ELR (cell line): ENCODE measurements around the gene NTN1.

Experiments used
- DNase-seq: peaks from one replicate; pipeline ENCODE4 v3.0.0-alpha.2; 2015; ENCODE audit warnings: low read depth

Gene NTN1

GRCh38 chr17:9218064-9218635, 196.8 kb downstream of the NTN1 start:
- no peak for DNase-seq

- no peak for DNase-seq
These were observed 197.6 kb downstream of the NTN1 start for GRCh38 chr17:9218911-9219310.

GRCh38 chr17:9219631-9220397, 198.5 kb downstream of the NTN1 start:
- no peak for DNase-seq

DNA sequence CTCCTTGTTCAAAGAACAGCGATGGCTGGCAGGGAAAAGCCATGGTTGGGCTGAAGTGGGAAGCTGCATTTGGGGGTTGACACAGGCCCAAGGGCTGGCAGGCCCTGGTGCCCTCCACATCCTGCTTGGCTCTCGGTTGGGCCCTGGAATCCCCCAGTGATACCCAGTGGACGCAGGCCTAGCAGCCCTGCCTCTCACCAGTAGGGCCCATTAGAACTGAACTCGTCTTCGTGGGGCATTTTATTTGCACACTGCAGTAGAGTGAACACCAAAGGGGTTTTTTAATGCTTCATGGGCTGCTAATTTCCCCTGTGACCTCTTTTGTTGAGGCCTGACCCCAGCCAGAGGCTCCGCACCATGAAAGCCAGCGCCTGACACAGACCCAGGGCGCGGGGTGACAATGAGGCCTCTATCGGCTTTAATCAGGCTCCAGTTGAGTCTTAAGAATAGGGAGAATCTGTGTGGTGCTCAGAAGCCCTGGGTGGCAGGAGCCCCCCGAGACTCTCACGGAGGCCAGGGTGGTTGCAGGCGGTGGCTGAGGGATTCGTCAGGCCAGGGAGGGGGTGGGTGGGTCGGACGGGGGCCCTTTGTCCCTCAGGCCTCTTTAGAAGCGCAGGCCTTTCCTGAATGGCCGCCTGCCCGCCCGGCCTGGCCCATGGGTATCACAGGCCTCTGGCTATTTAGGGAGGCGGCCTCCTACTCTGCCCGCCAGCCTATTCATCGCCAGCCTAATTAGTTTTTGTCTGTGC, 199.3 kb downstream of the NTN1 start:
- DNase-seq: no peak

- no peak for DNase-seq
These were observed 200.0 kb downstream of the NTN1 start for GRCh38 chr17:9221147-9221921.

GRCh38 chr17:9221922-9222180, 200.5 kb downstream of the NTN1 start:
- no peak for DNase-seq

- no peak for DNase-seq
These were observed 202.2 kb downstream of the NTN1 start for GRCh38 chr17:9223531-9223930.

DNA sequence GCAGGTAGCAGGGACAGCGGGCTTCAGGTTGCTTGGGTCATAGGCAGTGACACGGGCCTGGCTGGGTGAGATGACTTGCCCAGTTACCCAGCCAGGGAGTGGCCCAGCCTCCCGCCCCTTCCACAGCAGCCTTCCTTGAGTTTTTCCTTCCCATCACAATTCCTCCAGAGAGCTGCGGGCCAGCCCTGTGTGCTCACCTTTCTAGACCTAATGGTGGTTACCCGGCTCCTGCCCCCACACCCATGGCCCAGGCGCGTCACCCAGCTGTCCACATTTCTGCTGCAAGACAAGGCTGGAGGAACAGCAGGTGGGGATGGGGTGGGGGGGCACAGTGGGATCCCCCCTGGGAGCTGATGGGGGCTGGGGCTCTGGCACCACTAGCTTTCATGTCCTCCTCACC, 203.2 kb downstream of the NTN1 start:
- no peak for DNase-seq

DNA sequence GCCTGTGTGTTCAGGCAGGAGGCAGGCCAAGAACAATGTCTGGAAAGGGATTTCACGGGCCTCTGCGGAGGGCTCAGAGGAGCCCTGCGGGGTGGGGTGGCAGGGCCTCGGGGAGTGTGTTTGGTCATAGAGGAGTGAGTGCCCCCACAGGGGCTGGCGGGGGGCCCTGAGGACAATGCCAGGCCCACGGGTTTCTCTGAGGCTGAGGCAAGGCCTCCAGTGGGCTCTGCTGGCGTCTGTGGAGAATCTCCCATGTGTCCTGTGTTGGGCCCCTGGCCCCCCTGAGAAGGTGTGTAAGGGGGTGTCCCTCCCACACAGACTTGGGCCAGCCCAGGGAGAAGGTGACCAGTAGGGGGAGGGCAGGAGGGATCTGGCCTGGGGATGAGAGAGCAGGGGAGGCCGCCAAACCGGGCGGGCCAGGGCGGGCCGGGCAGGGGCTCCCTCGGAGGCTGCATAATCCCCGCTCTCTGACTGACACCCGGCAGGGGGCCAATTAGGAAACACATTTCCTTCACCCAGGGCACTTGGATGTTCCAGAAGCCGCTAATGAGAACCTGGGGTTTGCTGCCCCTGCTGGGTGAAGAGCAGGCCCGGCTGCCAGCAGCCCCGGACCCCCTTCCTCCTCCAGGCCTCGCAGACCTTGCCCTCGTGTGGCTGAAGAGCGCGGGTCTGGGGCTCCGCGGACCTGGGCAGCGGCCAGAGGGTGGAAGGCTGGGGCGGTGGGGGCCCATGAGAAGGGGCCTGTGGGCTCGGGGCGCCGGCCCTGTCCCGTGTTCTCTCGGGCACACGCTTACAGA, 204.2 kb downstream of the NTN1 start:
- no peak for DNase-seq

- DNase-seq: no peak
These were observed 205.0 kb downstream of the NTN1 start for GRCh38 chr17:9226130-9226793.

- DNase-seq: no peak
These were observed 205.5 kb downstream of the NTN1 start for GRCh38 chr17:9226794-9227135.

DNA sequence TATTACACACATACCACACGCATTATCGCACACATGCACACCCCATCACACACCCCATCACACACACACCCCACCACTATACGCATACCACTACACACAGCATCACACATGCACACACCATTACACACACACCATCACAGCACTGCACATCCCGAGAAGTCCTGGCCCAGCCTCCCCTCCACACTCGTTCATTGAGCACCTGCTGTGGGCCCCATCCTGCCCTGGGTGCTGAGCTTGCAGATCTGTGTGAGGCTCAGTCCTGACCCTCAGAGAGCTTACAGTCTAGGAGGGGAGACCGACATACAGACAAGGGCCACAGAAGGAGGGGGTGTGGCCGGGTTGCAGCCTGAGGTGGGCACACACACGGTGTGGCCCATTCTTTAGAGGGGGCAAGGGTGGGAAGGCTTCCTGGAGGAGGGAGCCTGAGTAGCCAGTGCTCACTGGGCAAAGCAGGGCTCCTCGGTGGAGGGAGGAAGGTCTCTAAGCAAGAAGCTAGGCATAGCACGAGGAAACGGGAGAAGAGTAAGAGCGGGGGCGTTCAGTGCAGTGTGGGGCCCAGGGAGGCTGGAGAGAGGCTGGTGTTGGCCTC, 206.6 kb downstream of the NTN1 start:
- no peak for DNase-seq

DNA sequence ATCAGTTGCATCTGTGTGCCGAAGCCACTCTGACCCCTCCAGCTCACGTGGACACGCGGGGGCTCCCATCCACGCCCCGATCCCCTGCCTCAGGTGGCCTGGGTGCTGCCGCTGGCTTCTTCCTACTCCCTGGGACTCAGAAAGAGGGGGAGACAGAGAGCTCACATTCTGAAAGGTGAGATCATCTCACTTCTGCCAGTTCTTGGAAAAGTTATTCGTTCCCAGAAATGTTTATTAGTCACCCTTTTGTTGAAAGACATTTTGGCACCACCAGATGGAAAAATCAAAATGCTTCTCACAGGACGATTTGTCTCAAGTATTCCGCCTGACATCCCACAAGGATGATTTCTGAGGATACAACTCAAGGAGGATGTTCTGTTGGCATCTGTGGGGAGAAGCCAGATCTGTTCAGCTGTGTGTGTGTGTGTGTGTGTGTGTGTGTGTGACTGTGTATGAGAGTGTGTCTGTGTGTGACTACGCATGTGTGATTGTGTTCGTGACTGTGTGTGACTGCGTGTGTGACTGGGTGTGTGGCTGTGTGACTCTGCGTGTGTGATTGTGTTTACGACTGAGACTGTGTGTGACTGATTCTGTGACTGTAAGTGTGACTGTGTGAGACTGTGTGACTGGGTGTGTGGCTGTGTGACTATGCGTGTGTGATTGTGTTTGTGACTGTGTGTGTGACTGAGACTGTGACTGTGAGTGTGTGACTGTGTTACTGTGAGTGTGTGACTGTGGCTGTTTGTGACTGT, 207.3 kb downstream of the NTN1 start:
- peak; percentile 36 for DNase-seq

DNA sequence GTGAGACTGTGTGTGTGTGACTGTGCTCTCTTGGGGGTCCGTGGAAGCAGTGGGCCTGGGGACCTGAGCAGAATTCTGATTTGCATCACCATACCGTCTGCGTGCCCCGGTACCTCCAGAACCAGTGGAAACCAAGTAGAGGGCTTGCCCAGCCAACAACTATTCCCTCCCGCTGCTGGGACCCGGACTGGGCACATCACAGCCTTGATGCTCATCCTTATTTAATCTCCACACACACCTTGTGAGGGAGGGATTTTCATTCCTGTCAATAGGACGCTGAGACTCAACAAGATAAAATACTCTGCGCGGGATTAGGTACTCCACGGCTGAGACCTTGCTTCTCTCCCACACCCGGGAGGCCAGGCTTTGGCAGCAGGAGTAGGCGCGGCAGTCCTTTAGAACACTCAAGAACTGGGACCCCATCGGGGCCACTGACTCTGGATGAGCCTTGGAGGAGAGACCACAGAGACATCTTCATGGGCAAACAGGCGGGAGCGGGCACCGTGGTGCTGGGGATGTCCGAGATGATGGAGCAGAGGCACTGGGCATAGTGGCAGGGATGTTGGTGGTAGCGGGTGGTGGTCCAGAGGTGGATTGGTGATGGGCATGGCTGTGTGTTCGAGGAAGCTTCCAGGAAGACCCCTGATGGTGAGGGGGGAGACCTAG, 208.0 kb downstream of the NTN1 start:
- DNase-seq: no peak

DNA sequence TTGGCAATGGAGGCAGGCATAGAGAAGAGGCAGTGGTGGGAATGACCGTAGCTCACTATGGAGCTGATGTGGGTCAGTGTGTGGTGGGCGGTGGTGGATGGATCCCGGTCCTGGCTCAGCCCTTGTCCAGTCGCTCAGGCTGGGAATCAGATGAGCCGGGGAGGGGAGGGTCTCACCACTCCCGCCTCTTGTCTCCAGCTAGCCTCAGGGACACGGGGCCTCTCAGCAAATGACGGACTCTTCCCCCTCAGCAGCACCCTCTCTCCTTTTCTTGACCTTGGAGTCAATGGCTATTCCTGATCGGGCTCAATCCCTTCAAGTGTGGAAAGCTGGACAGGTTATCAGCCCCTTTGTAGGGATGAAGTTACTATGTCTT, 208.5 kb downstream of the NTN1 start:
- DNase-seq: no peak

DNA sequence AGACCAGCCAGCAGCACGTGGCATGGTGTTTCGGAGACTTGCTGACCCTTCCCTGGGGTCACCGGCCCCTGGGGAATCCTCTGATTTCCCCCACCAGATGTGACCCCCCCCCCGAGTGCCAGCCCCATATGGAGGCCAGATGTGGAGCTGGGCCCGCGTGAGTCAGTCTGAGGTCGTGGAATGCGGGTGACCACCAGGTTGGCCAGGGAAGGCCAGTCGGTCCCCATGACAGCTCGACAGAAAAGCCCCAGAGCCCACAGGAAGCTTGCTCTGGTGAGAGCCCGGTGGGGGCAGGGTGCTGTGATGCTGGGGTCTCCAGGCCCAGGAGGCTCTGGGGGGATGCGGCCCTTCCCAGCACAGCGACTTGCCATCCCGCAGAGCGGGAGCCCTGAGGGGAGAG, 209.0 kb downstream of the NTN1 start:
- DNase-seq: peak; percentile 36

DNA sequence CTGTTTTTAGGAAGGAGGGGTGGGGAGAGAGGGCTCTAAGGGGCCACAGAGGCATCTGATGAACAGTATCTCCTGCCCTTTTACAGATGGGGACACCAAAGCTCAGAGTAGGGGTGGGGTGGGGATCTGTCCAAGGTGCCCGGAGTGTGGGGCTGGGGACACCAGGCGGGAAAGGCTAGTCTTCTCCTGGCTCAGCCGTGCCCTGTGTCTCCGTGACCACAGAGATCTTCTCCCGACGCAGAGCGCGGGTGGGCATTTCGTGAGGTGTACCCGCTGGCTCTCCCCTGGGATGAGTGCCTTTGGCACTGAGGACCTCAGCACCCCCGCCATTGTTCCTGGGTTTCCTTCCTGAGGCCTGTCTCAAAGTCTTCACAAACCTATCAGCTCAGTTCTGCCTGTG, 209.6 kb downstream of the NTN1 start:
- no peak for DNase-seq

DNA sequence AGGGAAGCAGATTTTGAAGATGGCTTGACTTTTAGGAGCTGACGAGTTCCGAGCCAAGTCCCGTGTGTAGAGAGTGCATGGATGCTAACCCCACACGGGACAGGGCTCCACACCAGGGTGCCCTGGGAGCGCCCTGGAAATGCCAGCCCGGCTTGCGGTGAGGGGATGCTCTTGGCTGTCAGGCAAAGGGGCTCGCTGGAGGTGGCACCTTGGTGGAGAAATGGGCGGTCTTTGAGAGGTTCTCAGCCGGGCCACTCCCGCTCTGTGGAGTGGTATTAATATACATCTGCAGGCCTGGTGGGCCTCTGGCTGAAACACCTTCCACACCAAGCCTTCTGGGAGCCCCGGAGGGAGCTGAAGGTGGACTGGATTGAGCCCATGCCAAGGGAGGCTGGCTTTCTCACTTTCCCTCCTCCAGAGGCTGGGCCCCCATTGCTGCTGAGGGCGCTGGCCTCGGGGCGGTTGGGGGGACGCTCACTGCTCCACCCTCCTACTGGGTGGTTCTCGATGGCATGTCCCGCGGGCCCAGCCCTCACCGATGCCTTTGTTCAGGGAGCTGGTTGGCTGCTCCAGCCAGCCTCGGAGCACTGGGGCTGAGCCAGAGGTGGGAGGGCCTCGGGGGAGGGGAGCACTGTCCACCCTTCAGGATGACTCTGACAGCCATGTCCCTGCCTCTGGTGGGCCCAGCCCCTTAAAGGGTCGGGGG, 210.3 kb downstream of the NTN1 start:
- no peak for DNase-seq

GRCh38 chr17:9232155-9232475, 210.8 kb downstream of the NTN1 start:
- no peak for DNase-seq
